NCI-H146 treated with DMSO at 0.1 percent for 48 hours (cell line): Measurements from ENCODE around the gene SLC2A5.
"Not testable (repeated sequence)": the region's sequence is repeated elsewhere in the genome, so short reads cannot be mapped to it uniquely, and the experiment has no call there.

Source experiments
- DNase-seq: peaks from one replicate; lab custom pipeline; 2025; ENCODE audit not compliant: unreplicated experiment; lab: John Stamatoyannopoulos, UW

The SLC2A5 gene

GRCh38 chr1:9038881-9039760 is 30.3 kb downstream of the SLC2A5 start:
- no peak for DNase-seq

- DNase-seq, result no peak
These were observed 31.1 kb downstream of the SLC2A5 start for GRCh38 chr1:9038338-9038650.

- no peak for DNase-seq
These were observed 31.7 kb downstream of the SLC2A5 start for GRCh38 chr1:9037476-9038337.

- DNase-seq, result no peak
These were observed 34.2 kb downstream of the SLC2A5 start for GRCh38 chr1:9035226-9035625.

GRCh38 chr1:9033363-9033762 is 36.1 kb downstream of the SLC2A5 start:
- no peak for DNase-seq

GRCh38 chr1:9031484-9032259 is 37.8 kb downstream of the SLC2A5 start:
- no peak for DNase-seq

GRCh38 chr1:9031077-9031476 is 38.4 kb downstream of the SLC2A5 start:
- not testable (repeated sequence) for DNase-seq

GRCh38 chr1:9028921-9029705 is 40.3 kb downstream of the SLC2A5 start:
- DNase-seq, result no peak

GRCh38 chr1:9027307-9027706 is 42.1 kb downstream of the SLC2A5 start:
- no peak for DNase-seq

GRCh38 chr1:9025449-9025848 is 44.0 kb downstream of the SLC2A5 start:
- no peak for DNase-seq

GRCh38 chr1:9024837-9025236 is 44.6 kb downstream of the SLC2A5 start:
- DNase-seq, result no peak

- no peak for DNase-seq
These were observed 46.7 kb downstream of the SLC2A5 start for GRCh38 chr1:9022773-9023172.

- not testable (repeated sequence) for DNase-seq
These were observed 47.3 kb downstream of the SLC2A5 start for GRCh38 chr1:9022026-9022738.

GRCh38 chr1:9020305-9020704 is 49.1 kb downstream of the SLC2A5 start:
- DNase-seq, result no peak

- no peak for DNase-seq
These were observed 49.5 kb downstream of the SLC2A5 start for GRCh38 chr1:9019896-9020295.

GRCh38 chr1:9018333-9018732 is 51.1 kb downstream of the SLC2A5 start:
- no peak for DNase-seq

GRCh38 chr1:9016455-9016854 is 53.0 kb downstream of the SLC2A5 start:
- no peak for DNase-seq

- no peak for DNase-seq
These were observed 54.7 kb downstream of the SLC2A5 start for GRCh38 chr1:9014475-9015375.

GRCh38 chr1:9013819-9014218 is 55.6 kb downstream of the SLC2A5 start:
- DNase-seq, result no peak
